Mucosa of rectum (tissue), 2 donors: ENCODE measurements around the gene BTBD9.

Experiments used
- H3K27ac ChIP-seq, 2 donors: one replicate each; pipeline ENCODE4 v1.7.0; 2013; ENCODE audit warnings: inconsistent platforms in 2 of 2, low read depth in 2 of 2, low read length in 2 of 2
- H3K27me3 ChIP-seq, 2 donors: one replicate each; pipeline ENCODE4 v1.7.0; 2013; ENCODE audit warnings: low read length in 2 of 2; ENCODE audit not compliant: control insufficient read depth in 2 of 2, insufficient read depth in 2 of 2
- H3K36me3 ChIP-seq, 2 donors: one replicate each; pipeline ENCODE4 v1.7.0; 2013; ENCODE audit warnings: low read length in 2 of 2; ENCODE audit not compliant: control insufficient read depth in 2 of 2, insufficient read depth in 2 of 2
- H3K4me1 ChIP-seq, 2 donors: one replicate each; pipeline ENCODE4 v1.7.0; 2013; ENCODE audit warnings: low read length in 2 of 2, mild to moderate bottlenecking in 1 of 2; ENCODE audit not compliant: control insufficient read depth in 2 of 2, insufficient read depth in 2 of 2
- H3K4me3 ChIP-seq, 2 donors: one replicate each; pipeline ENCODE4 v1.7.0; 2013; ENCODE audit warnings: low read length in 2 of 2
- H3K9ac ChIP-seq, 2 donors: one replicate each; pipeline ENCODE4 v1.7.0; 2013; ENCODE audit warnings: low read length in 2 of 2, low read depth in 1 of 2, mild to moderate bottlenecking in 1 of 2
- H3K9me3 ChIP-seq, 2 donors: one replicate each; pipeline ENCODE4 v1.7.0; 2013; ENCODE audit warnings: low read length in 2 of 2; ENCODE audit not compliant: control insufficient read depth in 2 of 2
- donor health status: healthy.
- donor health status: Normal muscosa, but diverticular disease.

BTBD9 gene

GRCh38 chr6:38533064-38533463, 106.7 kb downstream of the BTBD9 start:
- no peaks in the 10 kb centered on the region for H3K4me1 ChIP-seq
- no peaks in the 10 kb centered on the region for H3K9me3 ChIP-seq
- no peaks in the 10 kb centered on the region for H3K27me3 ChIP-seq
- H3K4me3 ChIP-seq: no peak overlapping the region
- no peak overlapping the region for H3K9ac ChIP-seq
- H3K36me3 ChIP-seq: no peaks in the 10 kb centered on the region
- no peak overlapping the region for H3K27ac ChIP-seq

DNA sequence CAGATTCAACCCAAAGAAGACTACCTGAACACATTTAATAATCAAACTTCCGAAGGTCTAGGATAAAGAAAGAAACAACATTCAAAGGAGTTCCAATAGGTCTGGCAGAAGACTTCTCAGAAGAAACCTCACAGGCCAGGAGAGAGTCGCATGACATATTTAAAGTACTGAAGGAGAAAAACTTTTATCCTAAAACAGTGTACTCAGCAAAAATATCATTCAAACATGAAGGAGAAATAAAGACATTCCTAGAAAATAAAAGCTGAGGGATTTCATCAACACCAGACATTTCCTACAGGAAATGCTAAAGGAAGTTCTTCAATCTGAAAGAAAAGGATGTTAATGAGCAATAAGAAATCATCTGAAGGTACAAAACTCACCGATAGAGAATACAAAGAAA, 108.6 kb downstream of the BTBD9 start:
- Histone ChIP-seq H3K27me3 (no peaks in the 10 kb centered on the region), H3K27ac (no peak overlapping the region), H3K4me3 (no peak overlapping the region), H3K36me3 (no peaks in the 10 kb centered on the region), H3K4me1 (no peaks in the 10 kb centered on the region), H3K9ac (no peak overlapping the region), H3K9me3 (no peaks in the 10 kb centered on the region)

GRCh38 chr6:38528196-38528965, 111.3 kb downstream of the BTBD9 start:
- Histone ChIP-seq H3K9ac (no peak overlapping the region), H3K4me3 (no peak overlapping the region)

DNA sequence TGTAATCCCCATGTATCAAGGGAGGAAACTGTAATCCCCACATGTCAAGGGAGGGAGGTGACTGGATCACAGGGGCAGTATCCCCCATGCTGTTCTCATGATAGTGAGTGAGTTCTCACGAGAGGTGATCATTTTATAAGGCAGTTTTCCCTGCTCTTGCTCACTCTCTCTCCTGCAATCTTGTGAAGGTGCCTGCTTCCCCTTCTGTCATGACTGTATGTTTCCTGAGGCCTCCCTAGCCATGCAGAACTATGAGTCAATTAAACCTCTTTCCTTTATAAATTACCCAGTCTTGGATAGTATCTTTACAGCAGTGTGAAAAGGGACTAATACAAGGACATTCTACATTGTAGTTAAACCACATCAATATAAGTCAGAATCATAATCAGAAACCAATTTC, 112.4 kb downstream of the BTBD9 start:
- Histone ChIP-seq H3K9ac (no peak overlapping the region), H3K36me3 (no peaks in the 10 kb centered on the region), H3K4me1 (no peaks in the 10 kb centered on the region), H3K4me3 (no peak overlapping the region), H3K27ac (no peak overlapping the region), H3K27me3 (no peaks in the 10 kb centered on the region), H3K9me3 (no peaks in the 10 kb centered on the region)

More at GRCh38 chr6:38528196-38528965, 111.3 kb downstream of the BTBD9 start:
- H3K27me3 ChIP-seq: no peaks in the 10 kb centered on the region
- no peaks in the 10 kb centered on the region for H3K4me1 ChIP-seq
- H3K9me3 ChIP-seq: no peaks in the 10 kb centered on the region
- no peaks in the 10 kb centered on the region for H3K36me3 ChIP-seq
- no peak overlapping the region for H3K27ac ChIP-seq

- no peaks in the 10 kb centered on the region for H3K27me3 ChIP-seq
- H3K4me3 ChIP-seq: no peak overlapping the region
- no peaks in the 10 kb centered on the region for H3K36me3 ChIP-seq
- no peaks in the 10 kb centered on the region for H3K9me3 ChIP-seq
- no peaks in the 10 kb centered on the region for H3K4me1 ChIP-seq
- H3K9ac ChIP-seq: no peak overlapping the region
- no peak overlapping the region for H3K27ac ChIP-seq
Measured at GRCh38 chr6:38525888-38526287, 113.8 kb downstream of the BTBD9 start.

DNA sequence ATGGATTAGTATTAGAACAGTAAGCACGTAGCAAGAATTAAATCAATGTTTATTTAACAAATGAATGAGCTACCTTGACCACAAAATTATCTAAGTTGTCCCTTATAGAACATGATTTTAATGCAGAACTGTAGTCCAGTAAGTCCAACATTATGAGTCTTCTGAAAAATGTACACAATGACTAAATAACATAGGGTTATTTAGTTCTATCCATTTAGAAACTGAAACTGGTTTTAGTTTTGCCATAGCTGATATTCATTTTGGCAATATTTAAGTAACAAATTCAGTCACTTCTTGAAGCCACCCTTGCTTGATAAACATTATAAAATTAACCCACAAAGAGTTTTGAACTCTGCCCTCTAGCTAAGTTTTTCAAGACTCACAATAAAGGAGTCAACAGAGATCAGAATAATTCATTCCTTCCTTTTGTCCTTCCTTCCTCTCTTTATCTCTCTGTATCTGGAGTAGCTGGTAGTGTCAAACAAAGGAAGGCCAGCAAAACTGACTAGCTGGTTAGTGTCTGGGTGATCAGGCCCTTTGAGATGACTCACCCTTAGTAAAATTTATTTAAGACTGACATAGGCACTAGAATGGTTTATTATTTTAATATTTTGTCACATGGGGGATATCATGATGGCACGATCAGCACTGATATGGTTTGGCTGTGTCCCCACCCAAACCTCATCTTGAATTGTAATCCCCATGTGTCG, 115.1 kb downstream of the BTBD9 start:
- H3K9me3 ChIP-seq: no peaks in the 10 kb centered on the region
- no peaks in the 10 kb centered on the region for H3K36me3 ChIP-seq
- no peaks in the 10 kb centered on the region for H3K27me3 ChIP-seq
- H3K4me1 ChIP-seq: no peaks in the 10 kb centered on the region
- no peak overlapping the region for H3K4me3 ChIP-seq
- no peak overlapping the region for H3K9ac ChIP-seq
- H3K27ac ChIP-seq: no peak overlapping the region

DNA sequence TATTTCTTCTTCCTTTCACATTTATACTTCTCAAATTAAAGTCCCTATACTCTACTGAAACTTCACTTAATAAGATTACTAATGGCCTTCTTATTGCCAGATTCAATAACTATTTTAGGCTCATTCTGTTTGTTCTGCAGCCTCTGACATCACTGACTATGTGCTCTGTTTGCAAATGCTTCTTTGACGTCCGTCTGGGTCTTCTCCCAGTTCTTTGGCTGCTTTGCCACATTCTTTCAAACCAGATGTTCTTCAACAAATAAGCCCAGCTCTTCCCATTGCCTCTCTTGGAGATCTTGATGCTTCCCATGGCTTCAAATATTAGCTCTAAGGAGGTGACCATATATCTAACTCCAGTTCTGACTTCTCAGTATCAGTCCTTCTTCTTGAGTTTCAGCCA, 117.4 kb downstream of the BTBD9 start:
- no peak overlapping the region for H3K4me3 ChIP-seq
- H3K36me3 ChIP-seq: no peaks in the 10 kb centered on the region
- no peaks in the 10 kb centered on the region for H3K27me3 ChIP-seq
- no peaks in the 10 kb centered on the region for H3K9me3 ChIP-seq
- no peak overlapping the region for H3K9ac ChIP-seq
- H3K4me1 ChIP-seq: no peaks in the 10 kb centered on the region
- H3K27ac ChIP-seq: no peak overlapping the region

- H3K36me3 ChIP-seq: no peaks in the 10 kb centered on the region
- H3K9me3 ChIP-seq: no peaks in the 10 kb centered on the region
- H3K27me3 ChIP-seq: no peaks in the 10 kb centered on the region
- no peak overlapping the region for H3K27ac ChIP-seq
- H3K4me1 ChIP-seq: peaks cover 0 to 9% of the 10 kb centered on the region in 2 donors
- no peak overlapping the region for H3K9ac ChIP-seq
- no peak overlapping the region for H3K4me3 ChIP-seq
Measured at GRCh38 chr6:38518511-38519304, 121.0 kb downstream of the BTBD9 start.

DNA sequence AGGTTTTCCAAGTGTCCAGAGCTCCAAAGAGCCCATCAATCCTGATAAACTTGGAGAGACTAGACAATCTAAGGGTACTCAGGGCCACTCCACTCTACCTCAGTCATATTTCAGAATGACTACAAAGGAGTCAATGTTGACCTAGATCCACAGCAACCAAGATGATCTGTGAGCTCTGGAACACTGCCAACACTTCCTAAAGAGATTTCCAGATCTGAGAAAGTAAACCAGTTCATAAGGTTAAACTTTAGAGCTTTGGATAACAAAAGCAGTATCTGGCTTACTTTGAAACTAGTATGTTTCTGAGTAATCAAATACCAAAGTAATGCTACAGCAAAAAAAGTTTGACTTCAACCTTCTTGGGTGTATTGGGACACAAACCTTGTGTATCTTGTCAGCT, 122.7 kb downstream of the BTBD9 start:
- H3K36me3 ChIP-seq: no peaks in the 10 kb centered on the region
- H3K27ac ChIP-seq: no peak overlapping the region
- H3K4me3 ChIP-seq: no peak overlapping the region
- no peaks in the 10 kb centered on the region for H3K27me3 ChIP-seq
- peaks cover 0 to 9% of the 10 kb centered on the region in 2 donors for H3K4me1 ChIP-seq
- no peaks in the 10 kb centered on the region for H3K9me3 ChIP-seq
- H3K9ac ChIP-seq: no peak overlapping the region

DNA sequence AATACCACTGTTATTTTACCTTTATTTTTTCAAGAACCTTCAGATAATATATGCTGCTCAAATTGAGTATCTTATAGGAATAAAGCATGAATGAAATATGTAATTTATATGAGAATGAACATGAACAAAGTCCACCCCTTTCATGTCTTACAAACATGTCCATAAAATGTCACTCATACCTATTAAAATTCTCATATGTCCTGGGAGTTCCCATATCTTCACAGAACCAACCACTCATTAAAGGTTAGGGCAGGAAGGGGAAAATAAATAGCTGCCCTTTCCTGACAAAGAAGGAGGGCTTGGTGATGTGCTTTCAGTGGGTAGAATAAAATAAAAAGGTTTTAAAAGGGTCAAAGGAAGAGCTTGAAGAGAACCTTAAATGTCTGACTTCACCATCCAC, 125.3 kb downstream of the BTBD9 start:
- Histone ChIP-seq H3K27me3 (no peaks in the 10 kb centered on the region), H3K4me3 (no peak overlapping the region), H3K9me3 (no peaks in the 10 kb centered on the region), H3K9ac (no peak overlapping the region), H3K4me1 (peaks cover 0 to 9% of the 10 kb centered on the region in 2 donors), H3K36me3 (no peaks in the 10 kb centered on the region), H3K27ac (no peak overlapping the region)
